Effector CD8-positive, alpha-beta T cell (primary cell): ENCODE results near the gene NCCRP1.

ENCODE experiments used
- DNase-seq: peaks from one replicate; lab custom pipeline; 2025; lab: John Stamatoyannopoulos, UW

Gene NCCRP1

DNA sequence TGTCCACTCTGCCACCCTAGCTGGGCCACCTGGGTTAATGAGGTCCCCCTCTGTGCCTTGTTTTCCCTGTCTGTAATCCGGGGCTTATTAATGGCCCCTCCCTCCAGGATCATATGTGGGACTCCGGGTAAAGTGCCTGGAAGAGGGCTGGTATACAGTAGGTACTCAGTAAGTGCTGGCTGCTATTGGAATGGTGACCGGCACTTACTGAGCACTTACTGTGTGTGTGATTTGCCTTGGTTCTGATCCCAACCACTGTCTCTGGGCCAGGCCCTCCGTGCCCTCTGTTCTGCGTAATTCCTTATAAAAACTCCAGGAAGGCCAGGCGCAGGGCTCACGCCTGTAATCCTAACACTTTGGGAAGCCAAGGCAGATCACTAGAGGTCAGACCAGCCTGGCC lies 30.9 kb upstream of the NCCRP1 start:
- DNase-seq: no peak

DNA sequence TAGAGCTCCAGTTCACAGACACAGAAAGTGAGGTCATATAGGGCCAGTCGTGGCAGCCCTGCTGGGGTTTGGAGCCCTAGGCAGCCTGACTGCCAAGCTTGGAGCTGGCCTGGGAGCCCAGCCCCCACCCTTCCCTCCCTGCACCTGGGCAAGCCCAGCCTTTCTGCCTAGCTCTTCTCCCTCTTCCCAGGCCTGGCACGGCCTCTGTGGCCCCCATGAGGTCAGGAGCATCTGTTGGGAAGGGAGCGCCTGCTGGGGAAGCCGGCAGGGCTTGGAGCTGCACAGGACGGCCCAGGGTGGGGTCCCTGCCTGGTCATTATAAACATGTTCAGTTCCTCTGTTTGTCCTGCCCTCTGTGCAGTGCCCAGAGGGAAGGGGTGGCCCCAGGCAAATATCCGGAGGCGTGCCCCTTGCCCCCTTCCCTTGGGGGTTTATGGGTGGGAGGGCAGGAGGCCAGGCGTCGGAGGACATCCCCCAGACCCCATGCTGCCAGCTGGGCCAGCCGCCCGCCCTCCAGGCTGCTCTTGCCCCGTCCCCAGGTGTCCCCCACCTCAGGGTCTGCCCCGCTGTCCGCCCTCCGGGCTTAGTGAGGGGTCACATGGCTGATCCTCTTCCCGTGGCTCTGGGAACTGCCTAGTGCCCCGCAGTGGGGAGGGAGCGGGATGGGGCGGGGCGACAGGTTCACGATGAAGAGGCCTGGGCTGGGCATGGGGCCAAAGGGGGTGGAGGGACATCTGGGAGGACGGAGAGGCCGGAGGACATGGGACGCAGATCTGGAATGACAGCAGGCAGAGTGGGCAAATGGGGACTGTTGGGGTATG lies 30.0 kb upstream of the NCCRP1 start:
- no peak for DNase-seq

DNA sequence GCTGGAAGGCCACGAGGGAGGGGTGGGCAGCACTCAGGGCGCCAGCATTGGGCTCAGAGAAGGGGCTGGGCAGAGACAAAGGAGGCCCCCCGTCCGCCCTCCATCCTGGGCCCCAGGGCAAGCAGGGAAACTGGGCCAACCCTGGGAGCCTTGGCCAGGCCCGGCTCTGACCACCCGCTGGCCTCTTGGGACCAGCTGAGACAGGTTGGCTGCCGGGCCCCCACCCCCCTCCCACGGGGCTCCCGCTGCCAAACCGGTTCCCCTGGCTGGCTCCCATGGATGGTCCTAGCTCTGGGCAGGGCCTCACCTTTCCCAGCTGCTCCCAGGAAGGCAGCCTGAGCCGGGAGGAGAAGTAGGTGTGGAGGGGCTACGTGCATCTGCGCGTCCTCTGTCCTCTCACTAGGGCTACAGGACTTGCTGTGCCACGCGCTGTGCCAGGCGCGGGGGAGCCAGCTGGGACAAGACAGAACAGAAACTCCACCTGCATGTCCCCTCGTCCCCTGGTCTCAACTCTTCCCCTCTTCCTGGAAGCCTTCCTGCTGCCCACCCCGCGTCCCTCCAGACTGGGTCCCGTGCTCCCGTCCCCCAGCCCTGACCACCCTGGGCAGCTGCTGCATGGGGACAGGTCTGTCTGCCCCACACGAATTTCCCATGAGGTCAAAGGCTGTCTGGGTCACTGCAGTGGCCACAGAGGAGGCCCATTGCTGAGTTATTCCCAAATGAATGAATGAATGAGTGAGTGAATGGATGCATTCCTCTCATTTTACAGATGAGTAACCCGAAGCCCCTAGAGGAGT lies 29.1 kb upstream of the NCCRP1 start:
- no peak for DNase-seq

DNA sequence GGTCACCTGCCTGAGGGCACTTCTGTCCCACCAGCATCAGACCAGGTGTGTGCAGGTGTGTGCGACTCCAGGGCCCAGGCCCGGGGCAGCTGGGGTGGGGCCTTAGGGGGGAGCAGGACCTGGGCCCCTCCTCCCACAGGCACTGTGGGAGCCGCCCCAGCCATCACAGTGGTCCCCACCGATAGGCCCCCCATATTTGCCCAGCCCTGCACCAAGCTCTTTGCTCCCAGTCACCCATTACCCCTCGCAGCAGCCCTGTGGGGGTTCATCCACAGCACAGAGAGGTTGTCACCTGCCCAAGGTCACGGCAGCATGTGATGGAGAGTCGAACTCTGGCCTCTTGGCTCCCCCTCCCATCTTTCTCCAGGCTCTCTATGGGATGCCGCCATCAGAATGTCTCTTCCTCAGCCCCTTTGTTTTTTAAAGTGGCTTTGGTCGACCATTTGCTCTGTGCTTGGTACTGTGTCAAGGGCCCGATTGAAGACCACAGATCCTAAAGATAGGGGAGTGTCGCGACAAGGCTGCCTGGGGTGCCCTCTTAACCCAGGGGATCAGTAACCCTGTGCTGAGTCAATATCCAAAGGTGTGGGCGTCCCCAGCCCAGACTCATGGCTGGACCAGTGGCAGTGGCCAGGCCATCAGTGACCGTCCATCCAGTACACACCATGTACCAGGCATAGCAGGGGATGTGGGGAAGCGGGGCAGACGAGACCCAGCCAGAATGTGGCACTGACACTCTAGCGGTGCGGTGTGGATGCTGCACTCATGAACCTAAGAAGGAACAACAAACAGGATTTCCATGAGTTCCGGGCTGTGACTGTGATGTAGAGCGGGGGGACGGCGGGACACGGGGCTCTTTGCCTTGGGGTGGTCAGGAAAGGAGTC lies 28.3 kb upstream of the NCCRP1 start:
- DNase-seq: no peak

DNA sequence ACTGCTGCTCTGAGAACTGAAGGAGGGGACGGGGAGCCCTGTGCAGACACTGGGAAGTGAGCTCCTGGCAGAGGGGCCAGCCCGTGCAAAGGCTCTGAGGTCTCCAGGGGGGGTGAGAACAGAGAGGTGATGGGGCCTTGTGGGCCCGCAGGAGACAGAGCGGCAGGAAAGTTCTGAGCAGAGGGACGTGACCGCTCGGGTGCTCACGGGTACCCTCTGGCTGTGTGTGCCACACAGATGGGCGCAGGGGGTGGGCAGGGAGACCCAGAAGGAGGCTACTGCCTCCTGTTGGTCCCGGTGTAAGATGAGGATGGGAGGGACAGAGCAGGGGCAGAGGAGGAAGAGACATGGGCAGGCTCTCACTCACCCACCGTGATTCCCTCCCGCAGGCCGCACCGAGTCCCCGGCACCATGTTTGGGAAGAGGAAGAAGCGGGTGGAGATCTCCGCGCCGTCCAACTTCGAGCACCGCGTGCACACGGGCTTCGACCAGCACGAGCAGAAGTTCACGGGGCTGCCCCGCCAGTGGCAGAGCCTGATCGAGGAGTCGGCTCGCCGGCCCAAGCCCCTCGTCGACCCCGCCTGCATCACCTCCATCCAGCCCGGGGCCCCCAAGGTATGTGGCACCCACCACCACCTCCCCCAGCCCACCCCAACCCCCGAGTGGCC lies 27.5 kb upstream of the NCCRP1 start:
- no peak for DNase-seq

DNA sequence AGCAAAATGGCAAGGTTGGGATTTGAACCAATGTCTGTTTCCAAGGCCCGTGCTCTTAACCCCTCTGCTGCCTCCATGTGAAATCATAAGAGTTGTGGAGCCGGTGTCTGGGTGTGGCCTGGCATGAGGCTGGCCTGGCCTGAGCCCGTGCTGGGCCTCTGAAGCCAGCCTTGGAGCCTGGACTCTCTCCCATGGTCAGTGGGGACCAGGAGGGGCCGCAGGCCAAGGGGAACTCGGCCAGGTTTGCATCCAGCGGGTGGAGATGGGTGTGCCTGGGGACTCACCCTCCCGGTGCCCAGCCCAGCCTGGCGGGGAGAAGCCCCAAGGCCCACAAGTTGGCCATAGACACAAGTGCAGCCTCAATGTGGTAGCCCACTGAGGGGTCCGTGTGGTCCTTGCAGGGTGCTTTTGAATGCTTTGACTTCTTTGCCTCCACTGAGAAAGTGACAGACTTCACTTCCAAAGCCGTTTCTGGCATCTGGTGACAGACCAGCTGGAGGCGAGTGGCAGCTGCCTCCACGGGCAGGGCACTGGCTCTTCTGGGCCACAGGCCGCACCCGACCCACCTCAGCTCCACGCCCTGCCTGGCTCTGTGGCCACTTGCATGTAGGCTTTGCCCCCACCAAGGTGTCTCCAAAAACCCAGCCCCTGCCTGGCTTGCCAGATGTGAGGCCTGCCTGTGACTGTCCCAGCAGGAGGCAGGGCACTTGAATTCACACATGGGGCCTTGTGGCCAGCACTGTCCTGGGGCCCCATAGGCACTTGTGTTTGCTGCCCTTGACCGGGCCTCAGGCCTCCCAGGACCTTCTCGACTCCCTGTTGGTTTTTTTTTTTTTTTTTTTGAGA lies 26.2 kb upstream of the NCCRP1 start:
- DNase-seq: no peak

DNA sequence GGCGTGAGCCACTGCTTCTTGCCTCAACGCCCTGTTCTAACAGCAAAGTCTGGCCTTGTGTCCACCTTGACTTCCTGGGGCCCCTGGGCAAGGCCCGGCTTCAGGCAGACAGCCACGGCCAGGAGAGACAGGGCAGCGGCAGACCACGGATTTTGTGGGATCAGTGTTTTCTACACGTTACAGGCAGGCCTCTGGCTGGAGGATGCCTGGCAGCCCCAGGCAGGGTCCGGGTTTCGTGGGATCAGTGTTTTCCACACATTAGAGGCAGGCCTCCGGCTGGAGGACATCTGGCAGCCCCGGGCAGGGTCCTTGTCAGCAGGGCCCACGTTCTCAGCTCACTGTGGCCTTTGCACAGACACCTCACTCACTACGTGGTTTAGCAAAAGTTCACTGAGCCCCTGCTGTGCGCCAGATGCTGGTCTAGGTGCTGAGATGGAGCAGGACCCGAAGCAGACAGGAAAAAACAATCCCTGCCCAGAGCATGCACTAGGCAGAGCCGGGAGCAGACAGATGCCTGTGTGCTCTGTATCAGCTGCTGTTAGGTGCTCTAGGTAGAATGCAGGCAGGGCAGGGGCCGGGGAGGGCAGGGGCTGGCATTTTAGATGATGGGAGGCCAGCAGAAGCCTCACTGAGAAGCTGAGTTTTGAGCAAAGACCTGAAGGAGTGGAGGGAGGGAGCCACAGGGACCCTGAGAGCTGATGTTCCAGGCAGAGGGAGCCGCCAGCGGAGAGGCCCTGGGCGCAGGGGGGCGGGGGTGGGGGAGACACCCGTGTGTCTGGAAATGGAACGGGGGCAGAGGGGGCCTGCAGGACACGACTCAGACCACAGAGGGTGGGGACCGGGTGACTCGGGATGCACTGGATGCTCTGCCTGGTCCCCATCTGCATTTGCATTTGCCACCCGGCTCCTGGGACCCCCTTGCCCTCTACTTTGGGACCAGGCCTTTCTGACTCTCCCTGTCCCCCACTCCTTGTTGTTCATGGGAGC lies 25.0 kb upstream of the NCCRP1 start:
- DNase-seq: no peak

DNA sequence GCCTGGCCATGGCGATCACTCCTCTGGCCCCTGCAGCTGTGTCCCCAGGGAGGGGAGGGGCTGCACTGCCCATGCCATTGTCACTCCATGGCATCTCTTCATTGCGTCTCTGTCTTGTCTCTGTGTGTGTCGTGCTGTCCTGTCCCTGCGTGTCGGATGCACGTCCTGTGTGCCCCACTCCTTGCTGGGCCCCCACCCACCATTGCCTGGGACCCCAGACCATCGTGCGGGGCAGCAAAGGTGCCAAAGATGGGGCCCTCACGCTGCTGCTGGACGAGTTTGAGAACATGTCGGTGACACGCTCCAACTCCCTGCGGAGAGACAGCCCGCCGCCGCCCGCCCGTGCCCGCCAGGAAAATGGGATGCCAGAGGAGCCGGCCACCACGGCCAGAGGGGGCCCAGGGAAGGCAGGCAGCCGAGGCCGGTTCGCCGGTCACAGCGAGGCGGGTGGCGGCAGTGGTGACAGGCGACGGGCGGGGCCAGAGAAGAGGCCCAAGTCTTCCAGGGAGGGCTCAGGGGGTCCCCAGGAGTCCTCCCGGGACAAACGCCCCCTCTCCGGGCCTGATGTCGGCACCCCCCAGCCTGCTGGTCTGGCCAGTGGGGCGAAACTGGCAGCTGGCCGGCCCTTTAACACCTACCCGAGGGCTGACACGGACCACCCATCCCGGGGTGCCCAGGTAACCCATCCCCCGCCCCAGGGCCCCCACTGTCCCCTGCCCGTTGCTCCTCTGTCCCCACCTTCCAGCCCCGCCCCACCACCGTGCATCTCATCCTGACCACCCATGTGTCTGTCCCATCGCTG lies 23.9 kb upstream of the NCCRP1 start:
- no peak for DNase-seq

DNA sequence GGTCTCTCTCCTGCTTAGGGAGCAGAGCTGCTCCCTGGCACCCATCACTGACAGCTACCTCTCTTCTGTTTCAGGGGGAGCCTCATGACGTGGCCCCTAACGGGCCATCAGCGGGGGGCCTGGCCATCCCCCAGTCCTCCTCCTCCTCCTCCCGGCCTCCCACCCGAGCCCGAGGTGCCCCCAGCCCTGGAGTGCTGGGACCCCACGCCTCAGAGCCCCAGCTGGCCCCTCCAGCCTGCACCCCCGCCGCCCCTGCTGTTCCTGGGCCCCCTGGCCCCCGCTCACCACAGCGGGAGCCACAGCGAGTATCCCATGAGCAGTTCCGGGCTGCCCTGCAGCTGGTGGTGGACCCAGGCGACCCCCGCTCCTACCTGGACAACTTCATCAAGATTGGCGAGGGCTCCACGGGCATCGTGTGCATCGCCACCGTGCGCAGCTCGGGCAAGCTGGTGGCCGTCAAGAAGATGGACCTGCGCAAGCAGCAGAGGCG lies 23.2 kb upstream of the NCCRP1 start:
- DNase-seq: no peak

DNA sequence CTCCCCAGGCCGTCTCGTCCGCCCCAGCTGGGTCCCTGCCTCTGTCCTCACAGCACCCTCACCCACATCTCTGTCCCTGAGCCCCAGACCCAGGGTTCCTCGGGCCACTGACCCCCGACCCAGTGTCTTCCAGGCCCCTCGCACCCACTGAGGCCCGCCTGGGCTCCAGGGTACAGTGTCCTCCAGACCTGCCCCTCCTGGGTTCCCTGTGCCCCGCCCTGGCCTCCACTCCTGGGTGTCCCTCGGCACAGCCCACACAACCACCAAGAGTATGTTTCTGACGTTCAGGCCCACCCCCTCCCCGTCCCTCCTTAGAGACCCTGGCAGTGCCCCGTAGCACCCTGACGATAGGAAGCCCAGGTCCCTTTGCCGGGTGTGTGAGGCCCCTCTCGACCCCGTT lies 22.6 kb upstream of the NCCRP1 start:
- no peak for DNase-seq

DNA sequence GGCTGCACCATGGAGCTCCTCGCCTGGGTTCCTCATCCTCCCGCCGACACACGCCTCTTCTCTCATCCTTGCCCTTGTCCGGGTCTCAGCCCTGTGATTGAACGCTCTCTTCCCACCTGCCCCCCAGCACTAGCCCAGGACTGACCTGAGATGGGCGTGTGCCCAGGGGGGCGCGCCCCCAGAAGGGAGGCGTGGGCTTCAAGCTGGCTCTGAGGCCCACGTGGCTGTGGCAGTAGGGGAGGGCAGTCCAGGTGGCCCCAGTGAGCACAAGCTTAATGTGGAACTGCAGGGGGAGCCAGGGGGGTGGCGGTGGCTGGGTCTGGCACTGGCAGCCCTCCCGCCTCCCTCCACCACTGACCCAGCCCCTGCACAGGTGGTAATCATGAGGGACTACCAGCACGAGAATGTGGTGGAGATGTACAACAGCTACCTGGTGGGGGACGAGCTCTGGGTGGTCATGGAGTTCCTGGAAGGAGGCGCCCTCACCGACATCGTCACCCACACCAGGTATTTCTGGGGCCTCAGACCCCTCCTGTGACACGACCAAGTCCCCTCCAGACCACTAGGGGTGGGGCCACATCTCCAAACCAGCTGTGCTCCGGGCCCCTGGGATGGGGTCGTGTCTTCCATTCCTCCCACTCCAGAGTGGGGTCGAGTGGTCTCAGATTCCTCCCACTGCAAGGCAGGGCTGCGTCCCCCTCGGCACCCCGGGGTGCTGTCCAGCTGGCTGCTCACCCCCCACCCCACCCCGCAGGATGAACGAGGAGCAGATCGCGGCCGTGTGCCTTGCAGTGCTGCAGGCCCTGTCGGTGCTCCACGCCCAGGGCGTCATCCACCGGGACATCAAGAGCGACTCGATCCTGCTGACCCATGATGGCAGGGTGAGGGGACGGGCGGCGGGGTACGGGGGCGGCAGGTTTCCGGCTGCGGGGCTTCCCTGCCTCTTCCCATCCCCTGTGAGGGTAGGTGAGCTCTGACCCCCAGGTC lies 21.9 kb upstream of the NCCRP1 start:
- no peak for DNase-seq

DNA sequence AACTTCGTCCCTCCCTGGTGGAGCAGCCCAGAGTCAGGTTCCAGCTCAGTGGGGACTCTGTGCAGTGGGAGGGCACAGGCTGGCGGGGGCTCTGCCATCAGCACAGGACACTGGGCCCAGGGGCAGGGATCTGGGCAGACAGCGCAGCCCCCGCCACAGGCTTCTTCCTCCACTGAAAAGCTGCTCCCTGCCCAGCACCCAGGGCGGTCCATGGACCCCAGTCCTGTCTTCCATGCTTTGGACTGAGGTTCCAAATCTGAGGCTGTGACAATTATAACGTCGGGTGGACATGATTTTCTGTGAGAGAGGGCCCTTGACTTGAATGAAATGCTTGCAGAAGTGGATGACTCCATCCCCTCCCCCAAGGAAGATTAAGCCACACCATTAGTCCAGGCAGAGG lies 21.2 kb upstream of the NCCRP1 start:
- no peak for DNase-seq

DNA sequence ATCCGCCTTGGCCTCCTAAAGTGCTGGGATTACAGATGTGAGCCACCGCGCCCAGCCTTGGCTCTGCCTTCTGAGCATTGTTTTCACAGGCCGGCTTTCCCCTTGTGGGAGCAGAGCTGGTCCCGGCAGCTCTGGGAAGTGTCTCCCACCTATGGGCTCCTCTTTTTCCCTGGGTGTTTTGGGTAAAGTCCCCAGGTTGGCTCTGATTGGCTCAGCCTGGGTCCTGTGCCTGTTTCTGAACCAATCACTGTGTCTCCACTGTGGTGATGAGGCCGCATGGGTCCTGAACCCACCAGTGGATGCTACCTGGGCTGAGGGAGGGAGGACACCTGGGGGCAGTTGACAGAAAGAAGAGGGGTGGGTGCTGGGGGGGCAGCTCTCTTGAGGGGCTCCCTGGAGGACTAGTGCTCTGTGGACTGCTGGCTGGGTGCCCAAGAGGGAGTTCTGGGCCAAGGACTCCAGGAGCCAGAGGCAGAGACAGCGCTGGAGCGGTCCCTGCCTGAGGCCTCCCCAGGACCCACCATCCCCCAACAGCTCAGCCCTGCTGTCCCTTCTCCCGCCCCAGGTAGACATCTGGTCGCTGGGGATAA lies 19.6 kb upstream of the NCCRP1 start:
- no peak for DNase-seq

DNA sequence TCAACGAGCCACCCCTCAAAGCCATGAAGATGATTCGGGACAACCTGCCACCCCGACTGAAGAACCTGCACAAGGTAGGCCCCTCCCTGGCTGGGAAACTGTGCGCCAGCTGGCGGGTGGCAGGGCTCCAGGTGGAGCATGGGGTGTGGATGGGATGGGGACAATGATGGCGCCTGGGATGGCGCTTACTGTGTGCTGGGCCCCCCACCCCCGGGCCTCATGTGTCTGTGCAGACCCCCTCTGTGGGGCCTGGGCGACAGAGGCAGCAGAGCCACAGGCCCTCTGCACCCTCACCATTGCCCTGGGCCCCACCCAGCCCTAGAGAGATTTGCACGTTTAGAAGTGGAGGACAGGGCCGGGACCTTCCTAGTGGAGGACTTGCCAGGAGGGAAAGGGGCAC lies 19.0 kb upstream of the NCCRP1 start:
- no peak for DNase-seq

DNA sequence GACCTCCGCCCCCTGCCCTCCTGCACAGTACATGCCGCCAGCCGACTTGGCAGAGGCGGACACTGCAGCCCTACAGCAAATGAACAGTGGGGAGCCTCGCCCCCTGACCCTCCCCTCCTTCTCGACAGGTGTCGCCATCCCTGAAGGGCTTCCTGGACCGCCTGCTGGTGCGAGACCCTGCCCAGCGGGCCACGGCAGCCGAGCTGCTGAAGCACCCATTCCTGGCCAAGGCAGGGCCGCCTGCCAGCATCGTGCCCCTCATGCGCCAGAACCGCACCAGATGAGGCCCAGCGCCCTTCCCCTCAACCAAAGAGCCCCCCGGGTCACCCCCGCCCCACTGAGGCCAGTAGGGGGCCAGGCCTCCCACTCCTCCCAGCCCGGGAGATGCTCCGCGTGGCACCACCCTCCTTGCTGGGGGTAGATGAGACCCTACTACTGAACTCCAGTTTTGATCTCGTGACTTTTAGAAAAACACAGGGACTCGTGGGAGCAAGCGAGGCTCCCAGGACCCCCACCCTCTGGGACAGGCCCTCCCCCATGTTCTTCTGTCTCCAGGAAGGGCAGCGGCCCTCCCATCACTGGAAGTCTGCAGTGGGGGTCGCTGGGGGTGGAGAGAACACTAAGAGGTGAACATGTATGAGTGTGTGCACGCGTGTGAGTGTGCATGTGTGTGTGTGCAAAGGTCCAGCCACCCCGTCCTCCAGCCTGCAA lies 18.3 kb upstream of the NCCRP1 start:
- DNase-seq: no peak

DNA sequence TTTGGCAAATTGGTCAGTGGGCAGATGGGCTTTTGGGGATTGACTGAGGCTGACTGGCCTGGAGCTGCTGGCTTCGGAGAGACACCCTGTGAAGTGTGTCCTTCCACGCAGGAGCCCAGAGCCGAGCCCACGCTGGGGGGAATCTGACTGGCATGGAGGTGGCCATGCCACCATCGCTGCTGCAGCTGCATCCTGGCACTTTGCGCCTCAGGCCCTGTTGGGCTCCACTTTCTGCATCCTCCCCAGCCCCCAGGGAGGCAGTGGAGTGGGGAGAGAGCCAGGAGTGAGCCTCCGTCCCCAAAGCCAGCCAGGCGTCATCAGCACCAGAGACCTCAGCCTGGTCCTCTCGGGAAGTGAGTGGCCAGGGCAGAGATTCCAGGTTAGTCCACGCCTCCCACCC lies 17.0 kb upstream of the NCCRP1 start:
- DNase-seq: no peak
